ENCODE measurements around the gene C1QTNF8.
"Not testable (repeated sequence)": the region's sequence is repeated elsewhere in the genome, so short reads cannot be mapped to it uniquely, and the experiment has no call there.

The C1QTNF8 gene

DNA sequence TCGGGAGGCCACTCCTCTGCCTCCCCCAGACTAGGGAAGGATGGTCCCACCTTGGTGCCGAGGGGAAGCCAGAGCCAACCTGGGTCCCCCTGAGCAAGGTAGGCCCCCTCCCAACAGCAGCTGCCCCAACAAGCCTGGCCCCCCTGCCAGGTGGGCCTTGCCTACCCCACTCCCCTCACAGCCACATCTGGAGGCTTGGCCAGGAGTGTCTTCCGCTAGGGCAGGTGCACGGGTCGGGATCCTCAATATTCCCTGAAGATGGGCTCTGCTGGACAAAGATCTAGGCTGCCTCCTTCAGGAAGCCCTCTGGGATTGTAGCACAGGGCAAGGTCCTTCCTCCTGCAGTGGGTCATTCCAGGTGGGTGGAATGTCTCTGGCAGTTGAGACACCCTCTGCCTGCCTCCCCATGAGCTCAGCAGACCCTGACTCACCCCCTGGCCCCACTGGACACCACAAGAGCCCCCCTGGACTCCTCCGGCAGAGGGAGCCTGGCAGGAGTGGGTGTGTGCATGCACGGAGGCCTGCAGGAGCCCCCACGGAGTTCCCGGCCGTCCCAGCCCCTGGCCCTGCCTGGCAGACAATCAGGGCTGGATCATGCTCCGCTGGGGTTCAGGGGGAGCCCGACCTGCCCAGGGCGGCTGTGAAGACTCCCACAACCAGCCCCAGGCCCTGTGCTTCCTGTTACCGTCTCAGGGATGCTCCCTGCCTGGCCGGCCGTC lies 435 bp downstream of the C1QTNF8 start:
- H3K4me3 ChIP-seq (ENCODE audit: low read depth, low read length), result no peak overlapping the region

DNA sequence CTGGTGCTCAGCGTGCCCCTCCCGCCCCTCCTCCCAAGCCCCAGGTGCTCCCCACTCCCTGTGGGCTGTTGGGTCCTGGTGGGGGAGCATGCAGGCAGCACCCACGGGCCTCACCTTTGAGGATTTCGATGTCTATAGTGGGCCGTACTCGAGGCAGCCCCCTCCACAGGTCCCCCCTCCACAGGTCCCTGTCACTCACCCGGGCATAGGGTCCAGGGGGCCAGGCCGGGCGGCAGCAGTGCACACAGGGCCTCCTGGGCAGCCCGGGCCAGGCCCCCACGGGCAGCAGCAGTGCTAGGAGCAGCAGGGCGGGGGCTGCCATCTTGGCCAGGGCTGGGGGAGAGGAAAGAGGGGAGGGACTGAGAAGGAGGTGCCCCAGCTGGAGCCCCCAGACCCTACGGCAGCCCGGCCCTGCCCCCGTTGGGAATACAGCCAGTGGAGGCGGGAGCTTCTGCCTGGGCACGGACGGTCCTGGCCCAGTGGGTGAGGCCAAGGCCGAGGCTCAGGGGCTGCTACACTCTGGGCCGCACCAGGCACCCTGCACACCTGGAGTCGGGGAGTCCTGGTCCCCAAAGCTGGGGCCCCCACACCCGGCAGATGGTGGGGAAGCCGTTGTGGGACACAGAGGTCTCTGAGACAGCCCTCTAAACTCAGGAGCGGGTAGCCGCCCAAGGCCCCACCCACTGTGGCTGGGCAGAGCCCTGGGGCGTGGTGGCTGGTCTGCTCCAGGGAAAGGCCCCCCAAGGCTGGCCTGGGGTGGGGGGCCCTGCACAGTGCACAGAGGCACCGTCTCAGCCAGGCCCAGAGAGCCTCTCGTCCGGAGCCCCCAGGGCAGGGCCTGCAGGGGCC lies 1.2 kb downstream of the C1QTNF8 start:
- H3K4me3 ChIP-seq (ENCODE audit: low read depth, low read length), result no peak overlapping the region

DNA sequence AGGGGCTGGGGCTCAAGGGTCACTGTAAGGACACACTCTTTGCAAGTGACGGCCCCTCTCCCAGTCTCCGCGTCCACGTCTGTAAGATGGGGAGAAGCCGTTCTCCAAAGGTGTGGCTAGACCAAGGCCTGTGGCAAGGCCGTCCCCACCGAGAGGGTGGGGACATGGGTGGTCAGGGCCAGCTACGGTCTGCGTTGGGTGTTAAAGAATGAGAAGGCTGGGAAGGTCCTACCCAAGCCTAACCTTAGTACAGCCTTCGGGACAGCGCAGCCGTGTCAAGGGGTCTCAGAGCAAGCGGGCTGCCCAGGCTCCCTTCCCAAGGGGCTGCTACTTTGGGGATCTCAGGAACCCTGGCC lies 1.9 kb downstream of the C1QTNF8 start:
- no peak overlapping the region for H3K4me3 ChIP-seq (ENCODE audit: low read depth, low read length)

DNA sequence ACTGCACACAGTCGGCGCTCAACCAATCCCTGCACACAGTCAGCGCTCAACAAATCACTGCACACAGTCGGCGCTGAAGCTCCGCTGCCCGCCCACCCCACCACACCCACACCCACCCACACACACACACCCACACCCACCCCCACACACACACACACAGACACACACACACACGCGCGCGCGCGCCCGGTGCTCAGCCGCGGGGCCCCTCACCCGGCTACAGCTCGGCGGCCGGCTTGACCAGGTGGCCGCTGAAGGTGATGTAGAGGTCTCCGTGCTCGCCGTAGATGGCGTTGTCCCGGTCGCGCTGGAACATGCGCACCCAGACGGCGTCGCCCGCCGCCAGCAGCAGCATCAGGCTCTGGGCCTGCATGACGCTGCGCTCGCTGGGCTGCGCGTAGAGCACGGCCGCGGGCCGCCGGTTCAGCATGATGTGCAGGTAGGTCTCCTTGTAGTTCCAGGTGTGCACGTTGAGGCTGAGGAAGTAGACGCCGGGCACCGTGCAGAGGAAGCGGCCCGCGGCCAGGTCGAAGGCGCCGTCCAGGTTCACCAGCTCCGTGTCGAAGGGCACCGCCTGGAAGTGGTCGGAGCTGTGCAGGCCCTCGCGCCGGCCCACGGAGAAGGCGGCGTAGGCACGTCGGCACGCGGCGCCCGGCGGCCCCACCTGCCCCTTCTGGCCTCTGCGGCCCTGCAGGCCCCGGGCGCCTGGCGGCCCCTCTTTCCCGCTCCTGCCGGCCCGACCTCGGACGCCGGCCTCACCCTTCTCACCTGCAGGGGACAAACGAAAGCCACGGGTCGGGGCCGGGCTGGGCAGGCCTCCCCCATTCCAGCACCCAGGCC lies 2.5 kb downstream of the C1QTNF8 start:
- no peak overlapping the region for H3K4me3 ChIP-seq (ENCODE audit: low read depth, low read length)

DNA sequence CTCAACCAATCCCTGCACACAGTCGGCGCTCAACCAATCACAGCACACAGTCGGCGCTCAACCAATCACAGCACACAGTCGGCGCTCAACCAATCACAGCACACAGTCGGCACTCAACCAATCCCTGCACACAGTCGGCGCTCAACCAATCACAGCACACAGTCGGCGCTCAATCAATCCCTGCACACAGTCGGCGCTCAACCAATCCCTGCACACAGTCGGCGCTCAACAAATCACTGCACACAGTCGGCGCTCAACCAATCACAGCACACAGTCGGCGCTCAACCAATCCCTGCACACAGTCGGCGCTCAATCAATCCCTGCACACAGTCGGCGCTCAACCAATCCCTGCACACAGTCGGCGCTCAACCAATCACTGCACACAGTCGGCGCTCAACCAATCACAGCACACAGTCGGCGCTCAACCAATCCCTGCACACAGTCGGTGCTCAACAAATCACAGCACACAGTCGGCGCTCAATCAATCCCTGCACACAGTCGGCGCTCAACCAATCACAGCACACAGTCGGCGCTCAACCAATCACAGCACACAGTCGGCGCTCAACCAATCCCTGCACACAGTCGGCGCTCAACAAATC lies 3.3 kb downstream of the C1QTNF8 start:
- H3K4me3 ChIP-seq (ENCODE audit: low read depth, low read length), result not testable (repeated sequence)

DNA sequence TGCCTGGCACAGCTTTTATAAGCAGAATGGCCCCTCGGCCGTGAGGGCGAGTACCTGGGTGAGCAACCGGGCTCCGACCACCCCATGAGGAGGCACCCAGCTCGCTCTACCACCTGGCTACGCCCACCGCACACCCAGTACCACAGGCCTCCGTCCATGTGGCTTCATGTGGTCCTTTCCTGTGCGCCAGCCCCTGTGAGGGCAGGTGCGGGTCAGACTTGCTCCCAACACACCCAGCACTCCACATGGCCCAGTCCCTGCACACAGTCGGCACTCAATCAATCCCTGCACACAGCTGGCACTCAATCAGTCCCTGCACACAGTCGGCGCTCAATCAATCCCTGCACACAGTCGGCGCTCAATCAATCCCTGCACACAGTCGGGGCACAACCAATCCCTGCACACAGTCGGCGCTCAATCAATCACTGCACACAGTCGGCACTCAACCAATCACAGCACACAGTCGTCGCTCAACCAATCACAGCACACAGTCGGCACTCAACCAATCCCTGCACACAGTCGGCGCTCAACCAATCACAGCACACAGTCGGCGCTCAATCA lies 4.0 kb downstream of the C1QTNF8 start:
- H3K4me3 ChIP-seq (ENCODE audit: low read depth, low read length), result no peak overlapping the region

DNA sequence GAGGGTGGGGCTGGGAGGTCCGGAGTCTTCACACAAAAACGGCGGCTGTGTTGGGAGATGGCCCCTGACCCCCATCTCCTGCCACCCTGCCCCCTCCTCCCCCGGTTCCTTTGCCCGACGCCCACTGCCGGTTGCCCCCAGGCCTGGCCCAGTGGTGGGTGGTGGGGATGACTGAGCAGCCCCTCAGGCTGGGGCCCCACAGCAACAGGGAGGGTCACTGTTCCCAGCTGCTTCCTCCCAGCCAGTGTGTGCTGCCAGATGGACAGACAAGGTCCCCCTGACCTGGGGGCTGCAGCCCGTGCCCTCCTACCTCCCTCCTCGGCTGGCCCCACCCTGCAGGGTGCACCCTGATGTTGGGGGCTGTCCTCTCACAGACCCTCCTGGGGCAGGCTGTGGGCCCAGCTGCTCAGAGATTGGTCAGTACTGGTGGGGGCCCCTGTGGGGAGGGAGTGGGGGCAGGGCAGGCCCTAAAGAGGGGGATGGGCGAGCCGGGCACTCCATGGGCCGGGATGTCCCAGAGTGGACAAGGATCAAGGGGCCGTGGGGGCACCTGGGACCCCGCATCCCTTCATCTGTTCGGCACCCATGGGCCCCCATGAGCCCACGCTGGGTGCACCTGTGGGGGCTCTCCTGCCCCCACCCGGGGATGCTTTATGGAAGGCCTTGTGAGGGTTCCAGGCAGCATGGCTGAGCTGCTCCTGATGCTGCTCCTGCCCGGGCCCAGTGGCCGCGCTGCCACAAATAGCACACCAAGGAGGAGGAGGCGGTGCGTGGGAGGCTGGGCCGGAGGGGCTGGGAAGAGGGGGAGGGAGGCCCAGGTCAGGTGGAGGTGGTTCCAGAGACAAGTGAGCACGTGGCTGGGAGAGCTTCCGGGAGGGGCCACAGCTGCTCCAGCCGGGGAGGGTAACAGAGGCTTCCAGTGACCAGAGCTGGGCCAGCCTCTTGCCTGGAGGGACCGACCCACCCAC lies 5.1 kb downstream of the C1QTNF8 start:
- no peak overlapping the region for H3K4me3 ChIP-seq (ENCODE audit: low read depth, low read length)

DNA sequence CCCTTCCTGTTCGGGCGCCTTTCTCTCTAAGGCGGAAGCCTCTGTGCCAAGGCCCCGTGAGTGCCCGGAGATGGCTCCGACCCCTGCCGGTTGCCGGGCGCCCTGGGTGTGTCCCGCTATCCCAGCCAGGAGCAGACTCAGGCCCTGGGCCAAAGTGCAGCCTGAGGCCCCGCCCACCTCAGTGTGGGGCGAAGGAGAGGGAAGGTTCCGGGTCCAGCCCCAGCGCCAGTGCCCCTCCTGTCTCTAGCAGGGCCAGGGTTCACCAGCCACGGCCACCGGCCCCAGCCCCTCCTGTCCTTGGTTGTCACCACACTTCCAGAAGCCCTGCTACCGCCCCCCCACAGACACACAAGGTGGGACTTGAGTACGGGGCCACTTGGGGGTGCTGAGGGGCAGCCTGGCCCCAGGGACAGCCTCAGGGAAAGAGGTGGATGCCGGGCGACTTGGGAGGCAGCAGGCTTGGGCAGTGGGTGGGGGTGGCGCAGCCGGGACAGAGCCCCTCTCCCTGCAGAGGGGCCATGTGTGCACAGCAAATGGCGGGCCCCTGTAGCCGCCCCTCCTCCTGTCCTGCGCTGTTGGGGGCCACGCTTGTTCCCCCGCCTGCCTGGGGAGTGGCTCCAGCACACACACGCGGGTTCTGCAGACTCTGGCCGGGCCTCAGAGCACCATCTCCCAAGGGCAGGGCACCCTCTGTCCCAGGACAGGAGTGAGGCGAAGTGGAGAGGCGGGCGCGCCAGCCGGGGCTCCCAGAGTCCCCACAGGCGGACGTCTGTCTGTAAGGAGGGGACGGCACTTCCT lies 6.0 kb downstream of the C1QTNF8 start:
- no peak overlapping the region for H3K4me3 ChIP-seq (ENCODE audit: low read depth, low read length)

DNA sequence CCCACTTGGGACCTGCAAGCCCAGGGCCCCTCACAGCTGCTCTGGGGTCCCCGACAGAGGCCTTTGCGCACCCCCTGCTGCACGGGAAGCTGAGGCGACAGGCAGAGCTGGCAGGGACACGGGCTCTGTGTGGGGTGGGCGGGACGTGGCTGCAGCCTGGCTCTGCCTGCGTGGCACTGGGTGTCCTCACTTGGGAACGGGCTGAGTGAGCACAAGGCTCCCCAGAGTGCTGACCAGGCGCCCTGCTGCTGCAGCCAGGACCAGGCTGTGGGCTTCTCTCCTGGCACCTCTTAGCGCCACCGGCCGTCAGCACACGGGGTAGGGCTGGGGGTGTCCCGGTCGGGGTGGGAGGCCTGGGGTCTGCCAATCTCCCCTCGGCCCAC lies 6.6 kb downstream of the C1QTNF8 start:
- no peak overlapping the region for H3K4me3 ChIP-seq (ENCODE audit: low read depth, low read length)

DNA sequence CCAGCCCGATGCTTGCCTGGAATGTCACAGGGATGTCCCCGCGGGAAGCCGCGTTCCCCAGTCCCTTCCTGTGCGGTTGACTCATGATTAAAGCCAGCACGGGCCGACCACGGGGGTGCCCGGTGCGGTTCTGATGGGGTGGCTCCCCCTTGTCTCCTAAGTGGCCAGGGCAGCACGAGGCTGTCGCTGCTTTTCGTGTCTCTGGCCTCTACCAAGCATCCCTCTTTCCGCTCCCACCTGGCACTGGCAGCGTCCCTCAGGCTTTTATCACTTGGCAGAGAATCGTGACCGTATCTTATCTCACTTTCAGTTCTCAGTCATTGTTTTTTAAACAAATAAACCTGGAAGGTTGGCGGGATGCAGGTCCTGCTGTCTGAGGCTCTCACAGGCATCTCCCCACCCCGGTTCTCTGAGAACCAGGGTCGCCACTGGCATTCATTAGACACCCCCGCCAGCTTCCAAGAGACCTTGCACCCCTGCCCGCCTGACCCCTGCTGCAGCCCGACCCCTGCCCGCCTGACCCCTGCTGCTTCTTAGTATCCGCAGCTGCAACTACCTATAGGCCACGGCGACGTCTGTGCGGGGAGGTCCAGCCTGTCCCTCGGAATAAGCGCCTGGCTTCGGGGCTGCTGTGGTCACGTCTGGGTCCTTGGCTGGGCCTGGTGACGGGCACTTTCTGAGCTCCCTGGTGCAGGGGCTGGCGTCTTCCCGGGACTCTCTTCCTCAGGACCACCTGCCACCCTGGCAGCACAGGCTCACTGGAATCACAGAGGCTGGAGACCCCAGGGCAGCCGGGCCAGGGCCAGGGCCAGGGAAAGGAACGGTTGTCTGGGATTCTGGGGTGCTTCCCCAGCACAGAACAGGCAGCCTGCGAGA lies 7.5 kb downstream of the C1QTNF8 start:
- no peak overlapping the region for H3K4me3 ChIP-seq (ENCODE audit: low read depth, low read length)

DNA sequence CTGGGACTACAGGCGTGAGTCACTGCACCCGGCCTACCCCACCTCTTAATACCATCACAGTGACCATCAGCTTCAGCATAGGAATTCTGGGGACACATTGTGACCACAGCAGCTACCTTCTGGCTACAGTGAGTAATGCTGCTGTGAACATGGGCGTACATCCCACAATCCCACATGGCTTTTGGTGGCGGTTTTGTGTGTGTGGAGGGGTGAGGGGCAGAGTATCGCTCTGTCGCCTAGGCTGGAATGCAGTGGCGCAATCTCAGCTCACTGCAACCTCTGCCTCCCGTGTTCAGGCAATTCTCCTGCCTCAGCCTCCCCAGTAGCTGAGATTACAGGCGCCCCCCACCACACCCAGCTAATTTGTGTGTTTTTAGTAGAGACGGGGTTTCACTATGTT lies 9.6 kb downstream of the C1QTNF8 start:
- not testable (repeated sequence) for H3K4me3 ChIP-seq (ENCODE audit: low read depth, low read length)

DNA sequence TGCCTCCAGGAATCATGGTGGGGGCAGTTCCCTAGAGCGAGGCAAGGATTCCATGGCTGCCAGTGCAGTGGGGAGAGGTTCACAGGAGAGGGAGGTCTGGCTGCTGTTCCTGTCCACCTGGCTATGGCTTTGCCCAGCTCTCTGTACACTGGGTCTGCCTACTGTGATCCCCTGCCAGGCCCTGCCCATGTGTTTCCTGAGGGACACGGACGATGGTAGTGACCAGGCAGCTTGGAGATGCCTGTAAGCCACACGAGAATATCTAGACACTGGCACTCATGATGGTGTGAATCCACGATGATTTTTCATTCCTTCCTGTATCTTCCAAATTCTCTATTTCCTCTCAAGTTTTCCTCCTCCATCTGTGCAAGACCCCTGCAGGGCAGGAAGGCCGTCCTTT lies 11.1 kb downstream of the C1QTNF8 start:
- no peak overlapping the region for H3K4me3 ChIP-seq (ENCODE audit: low read depth, low read length)

DNA sequence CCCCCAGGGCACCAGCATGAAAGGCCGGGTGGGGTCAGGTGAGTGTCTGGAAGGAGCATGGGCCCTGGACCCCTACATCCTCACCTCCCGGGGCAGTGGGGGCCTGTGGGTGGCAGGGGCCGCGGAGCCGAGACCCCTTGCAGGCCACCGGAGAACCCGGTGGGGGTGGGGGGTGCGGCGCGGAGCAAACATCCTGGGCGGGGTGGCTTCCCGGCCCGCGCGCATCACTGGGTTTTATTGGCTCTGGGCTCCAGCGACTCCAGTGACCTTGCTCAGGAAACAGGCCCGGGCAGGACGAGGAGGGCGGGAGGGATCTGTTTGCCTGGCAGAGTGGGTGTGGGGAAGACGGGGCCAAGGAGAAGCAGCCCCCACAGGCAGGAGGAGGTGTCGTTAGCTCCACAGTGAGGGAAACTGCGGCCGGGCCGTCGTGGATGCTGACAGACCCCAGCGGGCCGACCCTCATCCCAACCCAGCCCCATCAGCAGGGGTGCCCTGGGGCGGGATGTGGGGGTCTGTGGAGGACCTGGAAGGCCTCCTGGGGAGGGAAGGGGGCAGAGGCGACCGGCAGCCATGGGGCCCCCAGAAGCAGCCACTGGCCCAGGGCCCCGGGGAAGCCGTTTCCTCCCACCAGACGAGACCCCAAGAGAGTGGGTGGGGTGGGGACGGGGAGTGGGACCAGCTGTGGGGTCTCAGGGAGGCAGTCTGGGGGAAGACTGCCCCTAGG lies 12.9 kb downstream of the C1QTNF8 start:
- H3K4me3 ChIP-seq (ENCODE audit: low read depth, low read length), result no peak overlapping the region

DNA sequence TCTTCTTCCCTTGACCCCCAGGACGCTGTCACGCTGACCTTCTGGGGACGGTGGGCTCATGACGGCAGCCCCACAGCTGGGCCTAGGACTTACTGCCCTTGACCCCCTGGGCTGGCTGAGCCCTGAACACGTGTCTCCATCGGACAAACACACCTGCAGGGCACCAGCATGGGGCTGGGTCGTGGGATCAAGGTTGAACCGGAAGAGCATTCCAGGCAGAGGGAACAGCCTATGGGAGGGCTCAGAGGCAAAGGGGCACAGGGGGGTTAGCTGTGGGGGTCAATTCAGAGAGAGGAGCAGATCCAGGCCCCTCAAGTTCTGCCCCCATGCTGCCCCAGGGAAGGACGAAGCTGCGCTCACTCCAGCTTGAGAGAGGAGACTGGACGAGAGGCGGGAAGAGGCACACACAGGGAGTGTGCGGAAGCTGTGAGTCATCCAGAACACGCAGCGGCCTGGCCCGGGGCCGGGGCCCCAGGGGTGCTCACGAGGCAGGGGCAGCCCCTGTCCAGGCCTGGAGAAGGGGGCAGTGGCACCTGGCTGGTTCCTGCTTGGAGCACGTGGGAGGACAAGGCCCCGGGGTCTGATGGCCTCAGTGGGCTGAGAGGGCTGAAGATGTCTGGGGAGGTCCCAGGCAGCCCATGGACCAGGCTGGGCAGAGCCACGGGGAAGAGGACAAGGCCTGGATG lies 13.6 kb downstream of the C1QTNF8 start:
- no peak overlapping the region for H3K4me3 ChIP-seq (ENCODE audit: low read depth, low read length)

DNA sequence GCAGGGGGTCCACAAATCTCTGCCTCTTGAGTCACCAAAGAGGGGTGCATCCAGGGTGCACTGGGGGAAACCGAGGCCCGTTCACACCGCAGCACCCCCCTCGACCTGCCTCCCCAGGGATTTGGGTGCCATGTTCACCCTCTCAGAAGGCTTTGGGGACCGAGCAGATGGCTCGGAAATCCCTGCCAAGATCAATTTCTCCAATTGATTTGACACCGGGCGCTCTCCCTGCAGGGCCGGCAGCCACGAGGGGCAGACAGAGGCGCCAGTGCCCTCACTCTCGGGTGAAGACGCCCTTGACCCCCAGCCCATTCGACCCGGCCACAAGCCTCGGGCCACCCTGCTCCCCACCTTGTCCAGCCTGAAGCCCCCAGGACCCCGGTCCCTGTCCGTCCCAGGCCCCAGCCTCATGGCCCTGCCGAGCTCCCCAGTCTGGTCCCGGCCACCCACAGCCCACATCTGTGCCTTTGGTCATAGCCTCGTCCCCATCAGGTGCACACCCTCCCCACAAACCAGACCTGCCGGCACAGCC lies 14.2 kb downstream of the C1QTNF8 start:
- no peak overlapping the region for H3K4me3 ChIP-seq (ENCODE audit: low read depth, low read length)
